HL-60 (cell line): Measurements from ENCODE around the gene SFMBT2.

Experiments used
- DNase-seq, 2 experiments: peaks; one replicate each; pipeline ENCODE4 v3.0.0-alpha.2; 2010 to 2020; ENCODE audit warnings: low read depth in 1 of 2, low spot score in 1 of 2
- H3K27ac ChIP-seq: fragments of 250-450 bp; sonication (Bioruptor Pico); replicated peaks from 2 replicates; pipeline ENCODE4 v1.5.1; 2020; ENCODE audit warnings: mild to moderate bottlenecking, moderate library complexity
- H3K27me3 ChIP-seq: fragments of 250-450 bp; sonication (Bioruptor Pico); 2 replicates; pipeline ENCODE4 v1.5.1; 2021; ENCODE audit warnings: mild to moderate bottlenecking, moderate library complexity; ENCODE audit not compliant: insufficient read depth, poor library complexity, severe bottlenecking
- H3K4me3 ChIP-seq: replicated peaks from 2 replicates; pipeline ENCODE4 v1.5.1; 2011; ENCODE audit warnings: mild to moderate bottlenecking, control low read depth, low read length; ENCODE audit not compliant: insufficient read depth
- CTCF ChIP-seq: IDR thresholded peaks from one replicate; pipeline ENCODE4 v1.5.1; 2011; ENCODE audit warnings: low read length, control low read depth, inconsistent platforms; ENCODE audit not compliant: insufficient read depth
- GABPA ChIP-seq: IDR thresholded peaks from 2 replicates; pipeline ENCODE4 v1.6.1; 2012; ENCODE audit warnings: low read depth
- POLR2AphosphoS5 ChIP-seq: IDR thresholded peaks from 2 replicates; pipeline ENCODE4 v1.6.1; 2012; ENCODE audit warnings: low read depth
- REST ChIP-seq: IDR thresholded peaks from 2 replicates; pipeline ENCODE4 v1.6.1; 2012; ENCODE audit warnings: low read depth; ENCODE audit not compliant: insufficient replicate concordance
- SPI1 ChIP-seq: IDR thresholded peaks from 2 replicates; pipeline ENCODE4 v1.6.1; 2012; ENCODE audit warnings: low read depth, mild to moderate bottlenecking, borderline replicate concordance

The SFMBT2 gene

GRCh38 chr10:7277432-7277831 lies 133.4 kb downstream of the SFMBT2 start:
- Histone ChIP-seq H3K27ac (no peak overlapping the region), H3K27me3 (no peaks in the 10 kb centered on the region), H3K4me3 (no peak overlapping the region)
- TF ChIP-seq SPI1 = no peak
- no peak for TF ChIP-seq REST
- no peak for TF ChIP-seq GABPA
- TF ChIP-seq POLR2AphosphoS5 = no peak
- TF ChIP-seq CTCF = no peak
- no peak for DNase-seq

GRCh38 chr10:7275761-7276440 lies 134.9 kb downstream of the SFMBT2 start:
- H3K27me3 ChIP-seq = no peaks in the 10 kb centered on the region
- H3K4me3 ChIP-seq = no peak overlapping the region
- TF ChIP-seq CTCF = no peak
- TF ChIP-seq POLR2AphosphoS5 = no peak
- TF ChIP-seq SPI1 = no peak
- no peak for TF ChIP-seq REST
- TF ChIP-seq GABPA = no peak
- no peak overlapping the region for H3K27ac ChIP-seq
- no peak for DNase-seq

GRCh38 chr10:7274293-7274692 lies 136.5 kb downstream of the SFMBT2 start:
- Histone ChIP-seq H3K27ac (no peak overlapping the region), H3K4me3 (no peak overlapping the region), H3K27me3 (no peaks in the 10 kb centered on the region)
- no peak for DNase-seq
- TF ChIP-seq REST = no peak
